HG03066 (cell line): ENCODE data around the gene AFG1L.
"Not testable (repeated sequence)": the region's sequence is repeated elsewhere in the genome, so short reads cannot be mapped to it uniquely, and the experiment has no call there.

Experiments
- ATAC-seq: cut with Tn5 transposase; IDR thresholded peaks from one replicate; pipeline ENCODE4 v1.9.1; 2021; ENCODE audit warnings: low read depth; ENCODE audit not compliant: unreplicated experiment

The AFG1L gene

GRCh38 chr6:108448481-108448880 lies 153.6 kb downstream of the AFG1L start:
- ATAC-seq: no peak

DNA sequence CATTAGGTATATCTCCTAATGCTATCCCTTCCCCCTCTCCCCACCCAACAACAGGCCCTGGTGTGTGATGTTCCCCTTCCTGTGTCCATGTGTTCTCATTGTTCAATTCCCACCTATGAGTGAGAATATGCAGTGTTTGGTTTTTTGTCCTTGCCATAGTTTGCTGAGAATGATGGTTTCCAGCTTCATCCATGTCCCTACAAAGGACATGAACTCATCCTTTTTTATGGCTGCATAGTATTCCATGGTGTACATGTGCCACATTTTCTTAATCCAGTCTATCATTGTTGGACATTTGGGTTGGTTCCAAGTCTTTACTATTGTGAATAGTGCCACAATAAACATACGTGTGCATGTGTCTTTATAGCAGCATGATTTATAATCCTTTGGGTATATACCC lies 154.9 kb downstream of the AFG1L start:
- not testable (repeated sequence) for ATAC-seq

DNA sequence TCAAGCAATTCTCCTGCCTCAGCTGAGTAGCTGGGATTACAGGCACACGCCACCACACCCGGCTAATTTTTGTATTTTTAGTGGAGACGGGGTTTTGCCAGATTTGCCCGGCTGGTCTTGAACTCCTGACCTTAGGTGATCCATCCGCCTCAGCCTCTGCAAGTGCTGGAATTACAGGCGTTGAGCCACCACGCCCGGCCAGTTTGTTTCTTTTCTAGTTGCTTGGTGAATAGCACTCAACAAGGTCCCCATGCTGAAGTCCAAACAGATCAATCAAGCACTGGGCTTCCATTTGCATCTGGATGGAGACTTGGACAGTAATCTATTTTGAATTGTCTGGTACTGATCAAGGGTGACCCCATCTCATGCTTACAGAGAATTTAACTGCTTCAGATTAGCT lies 157.0 kb downstream of the AFG1L start:
- no peak for ATAC-seq

GRCh38 chr6:108452711-108453195 lies 157.9 kb downstream of the AFG1L start:
- ATAC-seq: no peak

DNA sequence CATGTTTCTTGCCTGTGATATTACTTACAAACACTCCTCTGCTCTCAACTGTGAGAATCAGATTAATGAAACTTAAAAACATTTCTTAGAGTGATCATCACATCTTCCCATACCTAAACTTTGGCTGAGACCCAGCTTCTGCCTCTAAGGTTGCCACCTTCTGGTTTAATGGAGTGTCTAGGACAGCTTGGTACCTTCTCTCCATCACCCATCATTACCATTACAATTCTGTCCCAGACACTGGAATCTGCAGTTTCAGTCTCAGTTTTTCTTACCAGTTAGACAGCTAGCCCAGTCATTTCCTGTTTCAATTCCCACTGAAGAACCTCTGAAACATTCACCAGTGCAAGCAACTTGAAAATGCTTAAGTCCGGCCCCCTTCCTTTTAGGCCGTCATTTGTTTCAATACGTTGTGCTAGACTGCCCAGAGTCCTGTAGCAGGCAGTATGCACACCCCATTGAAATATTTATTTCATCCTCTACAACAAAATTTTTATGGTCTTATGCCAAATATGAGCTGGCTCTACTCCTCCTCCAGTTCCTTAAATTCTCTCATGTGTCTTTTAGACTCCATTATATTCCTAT lies 158.8 kb downstream of the AFG1L start:
- ATAC-seq: no peak

DNA sequence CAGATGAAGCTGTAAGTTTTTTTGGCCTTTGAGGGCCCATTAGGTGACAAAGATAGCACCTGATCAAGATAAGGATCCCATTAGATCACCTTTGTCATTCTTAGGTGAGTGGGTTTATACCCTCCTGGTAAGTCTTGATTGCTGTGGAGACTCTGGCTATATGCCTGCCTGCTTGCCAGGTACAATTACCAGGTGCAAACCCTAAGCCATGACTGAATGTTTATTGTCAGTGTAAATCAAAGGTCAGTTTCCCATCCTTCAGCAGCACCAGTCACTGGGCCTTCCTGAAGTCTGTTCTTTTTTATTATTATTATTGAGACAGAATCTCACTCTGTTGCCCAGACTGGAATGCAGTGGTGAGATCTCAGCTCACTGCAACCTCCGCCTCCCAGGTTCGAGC lies 159.5 kb downstream of the AFG1L start:
- no peak for ATAC-seq

GRCh38 chr6:108455688-108456087 lies 160.8 kb downstream of the AFG1L start:
- ATAC-seq: no peak

- no peak for ATAC-seq
Measured at GRCh38 chr6:108463784-108464183, 168.9 kb downstream of the AFG1L start.

DNA sequence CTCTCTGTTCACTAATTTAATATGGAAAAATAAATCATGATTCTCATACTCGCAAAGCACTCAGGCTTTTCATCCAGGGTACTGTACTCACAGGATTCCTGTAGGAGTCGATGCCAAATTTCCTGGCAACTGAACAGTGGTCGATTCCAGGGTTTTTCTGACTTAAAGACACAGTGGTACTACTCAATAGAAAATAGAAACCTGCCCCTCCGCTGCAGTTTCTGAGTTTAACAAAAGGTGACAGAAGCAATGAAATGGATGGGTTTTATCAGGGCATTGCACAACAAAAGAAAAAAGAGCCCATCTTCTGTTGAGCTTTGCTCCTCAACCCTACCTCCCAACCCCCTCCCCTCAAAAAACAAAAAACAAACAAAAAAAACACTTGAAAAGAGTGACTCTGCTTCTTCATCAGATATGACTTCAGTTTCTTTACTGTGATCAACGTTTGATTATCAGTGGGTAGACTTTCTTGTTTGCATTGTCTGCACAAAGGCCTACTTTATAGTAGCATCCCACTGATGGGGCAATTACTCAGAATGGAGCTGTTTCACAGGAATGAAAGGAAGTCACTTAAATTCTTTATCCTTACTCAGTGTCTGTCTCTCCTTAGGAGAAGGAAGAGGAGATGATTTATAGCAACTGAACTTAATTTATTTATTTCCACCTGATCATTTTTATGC lies 169.7 kb downstream of the AFG1L start:
- ATAC-seq: no peak

GRCh38 chr6:108465098-108465495 lies 170.2 kb downstream of the AFG1L start:
- ATAC-seq: no peak

DNA sequence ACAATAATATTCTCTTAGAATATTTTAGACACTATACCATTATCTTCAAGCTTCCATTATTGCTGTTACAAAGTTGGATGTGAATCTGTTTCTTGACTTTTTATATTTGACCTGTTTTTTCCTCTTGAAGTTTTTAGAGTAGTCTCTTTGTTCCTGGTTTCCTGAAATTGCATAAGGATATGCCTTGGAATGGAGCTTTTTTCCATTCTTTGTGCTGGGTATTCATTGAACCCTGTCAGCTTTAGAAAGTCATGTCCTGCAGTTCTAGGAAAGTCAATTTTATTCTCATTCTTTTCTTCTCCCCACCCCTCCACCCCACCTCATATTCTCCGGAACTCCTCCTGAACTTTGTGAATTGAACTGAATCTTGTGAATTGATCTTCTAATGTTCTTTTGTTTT lies 173.5 kb downstream of the AFG1L start:
- no peak for ATAC-seq

- no peak for ATAC-seq
Measured at GRCh38 chr6:108469316-108469715, 174.5 kb downstream of the AFG1L start.

GRCh38 chr6:108473197-108473596 lies 178.3 kb downstream of the AFG1L start:
- no peak for ATAC-seq

- no peak for ATAC-seq
Measured at GRCh38 chr6:108476376-108476775, 181.5 kb downstream of the AFG1L start.

DNA sequence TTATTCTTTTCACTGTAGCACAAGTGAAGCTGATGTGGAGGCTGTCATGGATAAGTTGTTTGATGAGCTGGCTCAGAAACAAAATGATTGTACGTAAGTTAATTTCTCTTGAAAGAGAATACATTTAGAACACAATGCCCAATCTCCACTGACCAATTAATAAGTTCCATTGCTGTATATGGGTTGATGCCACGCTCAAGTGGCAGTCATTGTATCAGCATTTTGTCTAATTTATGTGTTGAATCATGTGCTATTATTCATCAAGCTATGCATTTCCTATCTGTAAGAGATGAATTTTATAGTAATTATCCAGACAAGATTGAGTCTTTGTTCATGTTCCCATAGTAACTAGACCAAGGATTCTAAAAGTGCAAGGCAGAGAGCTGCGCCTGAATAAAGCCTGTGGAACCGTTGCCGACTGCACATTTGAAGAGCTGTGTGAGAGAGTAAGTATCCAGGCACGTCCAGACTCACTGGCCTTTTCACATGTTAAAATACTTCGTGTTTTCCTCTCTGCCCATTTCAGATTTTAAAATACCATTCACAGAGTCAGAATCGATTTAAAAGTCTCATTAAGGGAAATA lies 182.1 kb downstream of the AFG1L start:
- no peak for ATAC-seq

- ATAC-seq: no peak
Measured at GRCh38 chr6:108482559-108482958, 187.7 kb downstream of the AFG1L start.

GRCh38 chr6:108484016-108484415 lies 189.2 kb downstream of the AFG1L start:
- no peak for ATAC-seq

DNA sequence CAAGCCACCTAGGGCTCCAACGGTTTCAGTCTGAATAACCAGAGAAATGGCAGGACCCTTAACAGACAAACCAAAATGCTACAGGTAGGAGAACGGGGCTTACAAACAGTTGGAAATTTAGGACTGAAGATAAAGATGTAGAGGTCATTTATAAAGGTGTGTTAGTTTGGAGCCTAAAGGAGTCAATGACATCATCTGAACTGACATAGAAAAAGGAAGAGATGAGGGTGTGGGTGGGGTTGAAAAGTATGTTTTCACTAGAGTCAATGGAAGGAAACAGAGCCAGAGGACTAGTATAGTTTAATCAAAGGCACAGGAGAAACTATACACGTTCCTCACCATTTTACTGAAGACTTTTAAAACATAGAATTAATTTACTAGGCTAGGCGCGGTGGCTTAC lies 194.8 kb downstream of the AFG1L start:
- ATAC-seq: no peak

GRCh38 chr6:108492131-108492766 lies 197.4 kb downstream of the AFG1L start:
- no peak for ATAC-seq

- no peak for ATAC-seq
Measured at GRCh38 chr6:108494434-108494833, 199.6 kb downstream of the AFG1L start.

GRCh38 chr6:108497883-108498282 lies 203.0 kb downstream of the AFG1L start:
- ATAC-seq: no peak

DNA sequence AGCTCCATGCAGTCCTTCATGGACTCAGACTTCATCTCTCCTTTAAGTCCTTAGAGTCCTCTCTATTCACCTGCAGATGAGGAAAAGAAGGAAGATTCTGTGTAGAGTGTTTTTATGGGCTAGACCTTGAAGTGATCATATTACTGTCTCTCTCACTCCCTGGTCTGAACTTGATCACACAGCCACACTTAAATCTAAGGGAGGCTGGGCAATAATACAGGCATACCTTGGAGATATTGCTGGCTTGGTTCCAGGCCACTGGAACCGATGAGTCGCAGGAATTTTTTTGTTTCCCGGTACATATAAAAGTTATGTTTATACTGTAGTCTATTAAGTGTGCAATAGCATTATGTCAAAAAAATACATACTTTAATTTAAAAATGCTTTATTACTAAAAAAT lies 206.7 kb downstream of the AFG1L start:
- no peak for ATAC-seq
